Body of pancreas (tissue), 4 donors: Measurements from ENCODE around the gene SPSB2.

ENCODE experiments used
- CTCF ChIP-seq, 7 experiments: fragments of 450-650 bp in 4 of 7; fragments of 200-600 bp in 3 of 7; sonication (generic) in 3 of 7; IDR thresholded peaks; one replicate each; pipeline ENCODE4 v1.5.1; 2016 to 2019; ENCODE audit warnings: antibody characterized with exemption in 7 of 7
- POLR2A ChIP-seq, 3 donors: fragments of 450-650 bp; IDR thresholded peaks; one replicate each; pipeline ENCODE4 v1.6.1; 2016; ENCODE audit warnings: antibody characterized with exemption in 3 of 3, mild to moderate bottlenecking in 2 of 3

- TF ChIP-seq POLR2A (IDR thresholded peaks at IDR 0.05) (peak in 1 of 3 donors; percentile 16), CTCF (IDR thresholded peaks at IDR 0.05) (peak; percentile 78 to 91 (median 87))
These were observed 47.5 kb downstream of the SPSB2 start for GRCh38 chr12:6825398-6826124.
